Measurements from ENCODE around the gene ANXA8. TPM values are rescaled to one million over a fixed set of nuclear protein-coding genes. Genes with fewer than 3 reads are reported as not detected.
"Not testable (repeated sequence)": the region's sequence is repeated elsewhere in the genome, so short reads cannot be mapped to it uniquely, and the experiment has no call there.

ANXA8 gene
- total and polyA plus RNA-seq, 3 experiments from 2014 or later = not detected

DNA sequence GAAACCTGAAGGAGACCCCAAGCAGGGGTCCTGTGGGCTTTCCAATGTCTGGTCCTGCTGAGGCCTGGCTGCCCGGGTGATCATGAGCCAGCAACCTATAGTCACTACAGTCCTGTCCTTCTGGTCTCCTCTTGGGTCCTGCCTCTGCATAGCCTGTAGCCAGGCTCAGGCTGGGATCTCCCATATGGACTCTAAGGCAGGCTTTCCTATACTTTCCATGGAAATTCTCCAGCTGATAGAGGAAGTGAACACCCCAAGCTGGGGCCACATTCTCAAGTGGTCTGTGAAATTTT lies 26.4 kb downstream of the ANXA8 start:
- peaks cover 0 to 3% (median 0%) of the 10 kb centered on the region in 3 donors for H3K4me1 Mint-ChIP-seq
- no peak overlapping the region for H3K27ac Mint-ChIP-seq
- H3K4me3 Mint-ChIP-seq = no peak overlapping the region
- DNase-seq = no peak
- Histone ChIP-seq H3K27ac (ENCODE audit: low read depth, low read length) (no peak overlapping the region), H3K4me1 (ENCODE audit: insufficient read depth, low read length) (no peaks in the 10 kb centered on the region), H3K4me3 (ENCODE audit: low read length) (no peak overlapping the region), H3K36me3 (ENCODE audit: insufficient read depth, low read length) (no peaks in the 10 kb centered on the region), H3K27me3 (ENCODE audit: insufficient read depth, low read length, poor library complexity, severe bottlenecking) (no peaks in the 10 kb centered on the region), H3K9me3 (ENCODE audit: low read length) (no peaks in the 10 kb centered on the region)
- ChIA-PET CTCF (no interaction called here), POLR2A (no interaction called here)
- H3K27me3 Mint-ChIP-seq = peaks cover 7 to 20% of the 10 kb centered on the region in 2 donors
- no peaks in the 10 kb centered on the region for H3K36me3 Mint-ChIP-seq
- no peaks in the 10 kb centered on the region for H3K9me3 Mint-ChIP-seq

DNA sequence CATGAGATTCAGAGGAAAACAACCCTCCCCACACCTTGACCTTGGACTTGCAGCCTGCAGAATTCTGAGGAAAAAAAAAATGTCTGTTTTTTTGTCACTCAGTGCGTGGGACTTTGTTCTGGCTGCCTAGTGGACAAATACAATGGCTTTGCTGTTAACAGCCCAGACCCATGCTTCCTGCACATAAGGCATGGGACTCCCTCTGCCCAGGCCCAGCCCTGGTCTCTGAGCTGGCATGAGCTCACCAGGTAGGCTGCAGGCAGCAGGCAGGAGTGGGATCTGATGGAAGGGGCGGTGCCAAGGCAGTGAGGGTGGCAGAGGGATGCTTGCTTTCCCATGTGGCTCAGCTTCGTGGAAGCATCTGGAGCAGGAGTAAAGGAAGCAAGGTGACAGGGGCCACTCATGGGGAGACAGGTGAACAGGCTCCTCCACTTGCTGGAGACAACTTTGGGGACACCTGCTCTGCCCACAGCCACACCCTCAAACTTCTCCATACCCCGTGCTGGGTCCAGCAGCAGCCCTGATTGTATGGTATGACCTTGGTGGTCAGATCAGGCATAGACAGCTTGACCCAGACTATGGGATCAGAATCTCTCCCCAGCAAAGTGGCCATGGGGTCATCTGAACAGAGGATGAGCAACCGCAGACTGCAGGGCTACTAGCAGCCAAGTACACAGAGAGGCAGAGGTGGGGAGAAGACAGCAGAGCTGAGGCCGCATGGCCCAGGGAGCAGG lies 27.0 kb downstream of the ANXA8 start:
- H3K4me1 ChIP-seq (ENCODE audit: insufficient read depth, low read length) = no peaks in the 10 kb centered on the region
- H3K4me1 Mint-ChIP-seq = peaks cover 0 to 3% (median 0%) of the 10 kb centered on the region in 3 donors
- H3K9me3 Mint-ChIP-seq = no peaks in the 10 kb centered on the region
- ChIA-PET POLR2A (no interaction called here), CTCF (no interaction called here)
- DNase-seq = no peak
- H3K36me3 ChIP-seq (ENCODE audit: insufficient read depth, low read length) = no peaks in the 10 kb centered on the region
- H3K4me3 Mint-ChIP-seq = no peak overlapping the region
- peaks cover 7 to 20% of the 10 kb centered on the region in 2 donors for H3K27me3 Mint-ChIP-seq
- no peak overlapping the region for H3K4me3 ChIP-seq (ENCODE audit: low read length)
- no peaks in the 10 kb centered on the region for H3K27me3 ChIP-seq (ENCODE audit: insufficient read depth, low read length, poor library complexity, severe bottlenecking)
- no peak overlapping the region for H3K27ac ChIP-seq (ENCODE audit: low read depth, low read length)
- H3K27ac Mint-ChIP-seq = no peak overlapping the region
- H3K9me3 ChIP-seq (ENCODE audit: low read length) = no peaks in the 10 kb centered on the region
- H3K36me3 Mint-ChIP-seq = no peaks in the 10 kb centered on the region

DNA sequence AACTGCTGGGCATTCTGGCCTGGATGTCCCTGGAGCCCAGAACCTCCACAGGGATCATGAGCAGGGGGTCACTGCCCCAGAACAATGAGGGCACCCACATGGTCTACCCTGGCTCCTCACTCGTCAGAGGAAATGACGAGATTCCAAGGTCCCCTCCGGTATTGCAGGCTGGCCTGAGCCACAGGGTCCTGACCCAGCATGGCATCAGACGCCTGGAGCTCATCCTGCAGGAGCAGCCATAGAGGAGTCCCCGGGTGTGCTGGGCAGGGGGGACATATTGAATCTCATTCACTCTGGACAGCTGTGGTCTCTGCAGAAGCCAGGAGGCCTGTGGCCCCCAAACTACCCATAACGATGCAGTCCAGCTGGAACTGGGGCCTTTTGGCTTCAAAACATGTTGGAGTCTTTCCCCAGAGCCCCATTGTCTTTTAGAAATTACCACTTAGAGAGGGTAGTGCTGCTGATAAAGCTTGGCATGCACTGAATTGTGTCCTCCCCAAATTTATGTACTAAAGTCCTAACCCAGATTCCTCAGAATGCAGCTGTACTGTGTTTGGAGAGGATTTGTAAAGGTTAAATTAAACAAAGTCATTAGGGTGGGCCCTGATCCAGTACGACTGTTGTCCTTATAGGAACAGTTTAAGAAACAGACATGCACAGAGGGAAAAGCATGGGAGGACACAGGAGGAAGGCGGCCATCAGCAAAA lies 27.7 kb downstream of the ANXA8 start:
- Histone ChIP-seq H3K4me1 (ENCODE audit: insufficient read depth, low read length) (no peaks in the 10 kb centered on the region), H3K36me3 (ENCODE audit: insufficient read depth, low read length) (no peaks in the 10 kb centered on the region), H3K27ac (ENCODE audit: low read depth, low read length) (no peak overlapping the region), H3K9me3 (ENCODE audit: low read length) (no peaks in the 10 kb centered on the region), H3K27me3 (ENCODE audit: insufficient read depth, low read length, poor library complexity, severe bottlenecking) (no peaks in the 10 kb centered on the region), H3K4me3 (ENCODE audit: low read length) (no peak overlapping the region)
- CTCF ChIA-PET = no interaction called here
- POLR2A ChIA-PET = no interaction called here
- no peak overlapping the region for H3K4me3 Mint-ChIP-seq
- DNase-seq = no peak
- no peaks in the 10 kb centered on the region for H3K36me3 Mint-ChIP-seq
- peaks cover 7 to 20% of the 10 kb centered on the region in 2 donors for H3K27me3 Mint-ChIP-seq
- peaks cover 0 to 3% (median 0%) of the 10 kb centered on the region in 3 donors for H3K4me1 Mint-ChIP-seq
- H3K27ac Mint-ChIP-seq = no peak overlapping the region
- H3K9me3 Mint-ChIP-seq = no peaks in the 10 kb centered on the region

DNA sequence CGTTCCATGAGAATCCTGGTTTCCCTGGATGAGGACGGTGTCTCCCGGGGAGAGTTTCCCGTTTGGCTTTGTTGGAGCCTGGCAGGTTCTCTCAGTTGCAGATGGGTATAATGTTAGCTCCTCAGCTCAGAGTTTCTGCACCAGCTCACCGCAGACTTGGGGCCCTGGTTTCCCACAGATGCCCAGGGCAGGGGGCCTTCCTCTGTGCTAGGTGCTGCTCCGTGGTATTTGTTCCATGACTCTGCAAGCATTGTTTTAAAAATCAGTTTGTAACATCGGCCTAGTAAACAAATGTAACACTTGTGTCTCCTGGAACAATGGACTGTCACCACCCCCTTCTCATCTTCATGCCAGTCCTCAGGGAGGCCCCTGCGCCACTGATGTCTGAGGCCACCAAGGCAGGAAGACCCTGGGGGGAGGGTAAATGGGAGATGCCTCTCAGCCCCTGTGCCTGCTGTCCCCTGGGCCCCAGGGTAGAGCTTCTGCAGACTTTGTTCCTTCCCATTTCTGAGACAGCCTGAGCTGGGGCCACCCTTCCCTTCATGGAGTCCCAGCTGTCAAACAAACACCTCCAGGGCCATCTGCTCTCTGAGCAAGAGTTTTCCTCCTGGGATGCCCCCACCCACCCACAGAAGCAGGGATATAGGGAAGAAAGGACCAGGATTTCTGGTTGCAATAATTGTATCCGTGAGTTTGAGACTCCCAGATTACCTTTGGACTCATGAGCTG lies 28.4 kb downstream of the ANXA8 start:
- CTCF ChIA-PET = interaction anchor here (1.4 kb wide), 1 partner anchor 17 kb away, joined by 3 read pairs; no protein-coding TSS in a partner anchor
- H3K27ac ChIP-seq (ENCODE audit: low read depth, low read length); H3K4me3 ChIP-seq (ENCODE audit: low read length); H3K9me3 Mint-ChIP-seq; H3K4me1 Mint-ChIP-seq; H3K36me3 ChIP-seq (ENCODE audit: insufficient read depth, low read length); H3K36me3 Mint-ChIP-seq; DNase-seq; POLR2A ChIA-PET; H3K4me3 Mint-ChIP-seq; H3K4me1 ChIP-seq (ENCODE audit: insufficient read depth, low read length); H3K9me3 ChIP-seq (ENCODE audit: low read length); H3K27me3 ChIP-seq (ENCODE audit: insufficient read depth, low read length, poor library complexity, severe bottlenecking): not testable (repeated sequence)
- Mint-ChIP-seq H3K27me3 (peaks cover 7 to 18% of the 10 kb centered on the region in 2 donors), H3K27ac (peak overlapping the region in 1 of 8 donors; percentile 55)

DNA sequence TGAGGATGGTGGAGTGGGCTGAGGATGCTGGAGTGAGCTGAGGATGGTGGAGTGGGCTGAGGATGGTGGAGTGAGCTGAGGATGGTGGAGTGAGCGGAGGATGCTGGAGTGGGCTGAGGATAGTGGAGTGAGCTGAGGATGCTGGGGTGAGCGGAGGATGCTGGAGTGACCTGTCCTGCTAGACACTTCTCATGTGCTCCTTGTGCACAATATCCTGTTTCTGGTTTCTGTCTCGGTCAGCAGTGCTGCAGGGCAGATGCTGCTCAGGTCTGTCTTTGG lies 29.2 kb downstream of the ANXA8 start:
- Mint-ChIP-seq H3K4me3 (no peak overlapping the region), H3K27ac (peak overlapping the region in 1 of 8 donors; percentile 56), H3K9me3 (no peaks in the 10 kb centered on the region), H3K4me1 (no peaks in the 10 kb centered on the region), H3K36me3 (no peaks in the 10 kb centered on the region), H3K27me3 (peaks cover 7 to 18% of the 10 kb centered on the region in 2 donors)
- H3K4me1 ChIP-seq (ENCODE audit: insufficient read depth, low read length) = no peaks in the 10 kb centered on the region
- no peak overlapping the region for H3K4me3 ChIP-seq (ENCODE audit: low read length)
- H3K27me3 ChIP-seq (ENCODE audit: insufficient read depth, low read length, poor library complexity, severe bottlenecking) = no peaks in the 10 kb centered on the region
- POLR2A ChIA-PET = no interaction called here
- H3K36me3 ChIP-seq (ENCODE audit: insufficient read depth, low read length) = no peaks in the 10 kb centered on the region
- H3K27ac ChIP-seq (ENCODE audit: low read depth, low read length) = no peak overlapping the region
- CTCF ChIA-PET = interaction anchor here (1.4 kb wide), 1 partner anchor 17 kb away, joined by 3 read pairs; no protein-coding TSS in a partner anchor
- H3K9me3 ChIP-seq (ENCODE audit: low read length) = no peaks in the 10 kb centered on the region
- DNase-seq = no peak

DNA sequence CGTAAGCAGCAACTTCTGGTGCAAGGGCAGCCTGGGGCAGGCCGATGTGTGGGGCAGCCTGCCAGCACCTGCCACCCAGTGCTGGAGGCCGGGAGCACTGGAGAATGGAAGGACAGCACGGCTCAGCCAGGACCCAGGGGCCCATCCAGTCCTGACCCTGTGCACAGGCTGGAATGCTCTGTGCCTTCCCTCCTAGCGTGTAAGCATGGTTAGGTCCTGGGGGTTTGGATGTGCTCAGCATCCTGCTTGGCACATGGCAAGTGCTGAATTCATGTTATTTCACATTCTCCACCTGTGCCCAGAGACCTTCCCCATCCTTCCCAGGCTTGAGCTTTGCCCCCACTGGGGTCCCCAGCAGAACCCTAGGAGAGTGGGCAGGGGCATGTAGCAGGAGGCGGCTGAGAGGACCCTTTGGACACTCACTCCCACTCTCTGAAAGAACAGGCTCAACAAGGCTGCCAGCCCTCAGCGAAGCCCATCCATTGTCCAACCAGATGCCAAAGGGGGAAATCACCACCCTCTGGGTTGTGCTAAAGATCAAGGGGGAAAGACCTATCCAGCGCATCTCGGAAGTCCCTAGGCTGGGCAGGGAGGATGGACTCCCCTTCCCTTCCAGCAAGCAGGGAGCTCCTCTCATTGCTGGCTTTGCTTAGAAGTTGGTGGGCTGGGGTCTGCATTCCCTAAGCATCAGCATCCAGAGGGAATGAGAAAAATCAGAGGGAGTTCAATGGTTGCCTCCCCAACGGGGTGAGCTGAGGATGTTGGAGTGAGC lies 29.7 kb downstream of the ANXA8 start:
- Histone ChIP-seq H3K36me3 (ENCODE audit: insufficient read depth, low read length) (no peaks in the 10 kb centered on the region), H3K4me3 (ENCODE audit: low read length) (no peak overlapping the region), H3K9me3 (ENCODE audit: low read length) (no peaks in the 10 kb centered on the region), H3K27ac (ENCODE audit: low read depth, low read length) (no peak overlapping the region), H3K27me3 (ENCODE audit: insufficient read depth, low read length, poor library complexity, severe bottlenecking) (no peaks in the 10 kb centered on the region), H3K4me1 (ENCODE audit: insufficient read depth, low read length) (no peaks in the 10 kb centered on the region)
- DNase-seq = no peak
- ChIA-PET CTCF (interaction anchor here (1.4 kb wide), 1 partner anchor 16 kb away, joined by 3 read pairs; no protein-coding TSS in a partner anchor), POLR2A (no interaction called here)
- Mint-ChIP-seq H3K4me3 (no peak overlapping the region), H3K9me3 (no peaks in the 10 kb centered on the region), H3K4me1 (no peaks in the 10 kb centered on the region), H3K27me3 (peaks cover 7 to 18% of the 10 kb centered on the region in 2 donors), H3K27ac (peak overlapping the region in 1 of 8 donors; percentile 56), H3K36me3 (no peaks in the 10 kb centered on the region)

DNA sequence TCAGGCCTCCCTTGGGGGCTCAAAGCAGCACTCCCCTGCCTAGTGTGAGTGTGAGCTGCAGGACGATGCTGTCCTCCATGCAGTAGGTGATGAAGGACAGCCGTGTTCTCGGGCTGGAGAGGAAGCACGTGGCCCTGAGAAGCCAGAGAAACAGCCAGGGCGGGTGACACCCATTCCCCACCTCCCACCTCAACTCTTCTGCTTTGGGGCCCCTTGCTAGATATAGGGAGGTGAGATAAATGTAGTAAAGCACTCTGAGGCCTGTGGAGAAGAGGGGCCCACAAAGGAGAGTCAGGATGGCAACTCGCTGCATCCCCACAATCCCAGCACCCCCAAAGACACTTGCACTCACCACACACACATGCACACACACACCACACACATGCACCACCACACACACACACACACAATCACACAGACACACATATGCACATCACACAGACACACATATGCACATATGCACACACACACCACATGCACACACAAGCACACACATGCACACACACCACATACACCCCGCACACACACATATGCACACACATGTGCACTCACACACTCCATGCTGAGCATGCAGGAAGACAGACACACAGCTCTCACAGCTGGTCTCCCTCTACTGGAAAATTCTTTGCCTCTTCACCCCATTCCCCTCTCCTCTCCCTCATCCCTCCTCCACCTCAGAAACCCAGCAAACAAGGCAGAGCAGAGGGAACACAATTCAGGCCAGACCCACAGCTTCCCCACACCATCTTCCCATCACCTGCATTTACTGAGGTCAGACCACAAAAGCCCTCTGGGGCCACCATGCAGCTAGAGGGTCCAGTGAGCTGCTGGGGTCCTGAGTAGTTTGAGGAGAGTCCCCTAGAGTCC lies 30.5 kb downstream of the ANXA8 start:
- Histone ChIP-seq H3K9me3 (ENCODE audit: low read length) (no peaks in the 10 kb centered on the region), H3K27ac (ENCODE audit: low read depth, low read length) (no peak overlapping the region), H3K27me3 (ENCODE audit: insufficient read depth, low read length, poor library complexity, severe bottlenecking) (no peaks in the 10 kb centered on the region), H3K4me3 (ENCODE audit: low read length) (no peak overlapping the region), H3K4me1 (ENCODE audit: insufficient read depth, low read length) (no peaks in the 10 kb centered on the region), H3K36me3 (ENCODE audit: insufficient read depth, low read length) (no peaks in the 10 kb centered on the region)
- ChIA-PET POLR2A (no interaction called here), CTCF (no interaction called here)
- Mint-ChIP-seq H3K27ac (no peak overlapping the region), H3K27me3 (peaks cover 4 to 17% of the 10 kb centered on the region in 2 donors), H3K4me1 (peaks cover 0 to 3% (median 0%) of the 10 kb centered on the region in 3 donors), H3K9me3 (no peaks in the 10 kb centered on the region), H3K4me3 (no peak overlapping the region), H3K36me3 (no peaks in the 10 kb centered on the region)
- no peak for DNase-seq

All from CD8-positive, alpha-beta memory T cell (primary cell).